ENCODE results near the gene TRIP13.

GRCh38 chr5:909994-910768 lies 17.5 kb downstream of the TRIP13 start:
- TF ChIP-seq ZNF274 (IDR thresholded peaks at IDR 0.05; ENCODE audit: low read depth, low read length): no peak
- TF ChIP-seq YY1 (IDR thresholded peaks at IDR 0.05; ENCODE audit: insufficient read depth, insufficient read length): no peak
- TF ChIP-seq SUZ12 (IDR thresholded peaks at IDR 0.05; ENCODE audit: extremely low read depth, insufficient read depth, insufficient read length): no peak

All from NT2/D1 (cell line).